ENCODE measurements around the gene ACTRT2.

Gene ACTRT2

GRCh38 chr1:3018576-3018975, 2.7 kb upstream of the ACTRT2 start:
- no peak for DNase-seq

DNA sequence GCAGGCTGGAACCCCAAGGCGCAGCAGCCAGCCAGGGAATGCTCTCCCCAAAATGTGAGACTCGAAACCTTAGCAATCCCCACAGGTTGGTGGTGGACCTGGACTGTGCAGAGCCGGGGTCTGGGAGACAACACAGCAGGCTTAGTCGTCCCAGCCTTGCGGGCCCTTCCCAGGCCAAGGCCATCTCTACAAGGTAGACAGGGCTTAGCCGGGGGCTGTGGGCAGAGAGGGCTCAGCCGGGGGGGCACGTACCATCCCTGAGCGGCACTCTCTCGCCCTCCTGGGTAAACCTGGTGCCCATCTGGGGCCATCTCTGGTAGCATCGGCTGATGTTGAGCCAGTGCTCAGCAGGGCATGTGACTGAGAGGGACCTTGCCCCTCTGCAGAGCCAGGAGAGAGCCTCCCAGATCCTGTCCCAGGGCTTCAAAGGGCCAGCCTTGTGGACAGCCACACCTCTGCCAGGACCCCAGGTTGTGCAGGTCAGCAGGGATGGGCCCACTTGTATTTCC, 2.2 kb upstream of the ACTRT2 start:
- no peak for DNase-seq

- DNase-seq: no peak
Measured at GRCh38 chr1:3019516-3020051, 1.7 kb upstream of the ACTRT2 start.

GRCh38 chr1:3020263-3020909, 881 bp upstream of the ACTRT2 start:
- no peak for DNase-seq

- no peak for DNase-seq
Measured at GRCh38 chr1:3021801-3022401, 634 bp downstream of the ACTRT2 start.

DNA sequence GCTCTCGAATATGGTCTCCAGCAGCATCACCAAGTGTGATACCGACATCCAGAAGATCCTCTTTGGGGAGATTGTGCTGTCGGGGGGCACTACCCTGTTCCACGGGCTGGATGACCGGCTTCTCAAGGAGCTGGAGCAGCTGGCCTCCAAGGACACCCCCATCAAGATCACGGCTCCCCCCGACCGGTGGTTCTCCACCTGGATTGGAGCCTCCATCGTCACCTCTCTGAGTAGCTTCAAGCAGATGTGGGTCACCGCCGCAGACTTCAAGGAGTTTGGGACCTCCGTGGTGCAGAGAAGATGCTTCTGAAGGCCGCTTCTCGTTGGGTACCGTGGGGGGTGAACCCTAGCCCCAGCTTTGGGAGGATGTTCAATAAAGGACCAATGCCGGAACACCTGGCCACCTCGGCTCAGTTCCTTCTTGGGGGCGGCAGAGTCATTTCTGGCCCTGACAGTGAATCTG, 1.3 kb downstream of the ACTRT2 start:
- DNase-seq: no peak

DNA sequence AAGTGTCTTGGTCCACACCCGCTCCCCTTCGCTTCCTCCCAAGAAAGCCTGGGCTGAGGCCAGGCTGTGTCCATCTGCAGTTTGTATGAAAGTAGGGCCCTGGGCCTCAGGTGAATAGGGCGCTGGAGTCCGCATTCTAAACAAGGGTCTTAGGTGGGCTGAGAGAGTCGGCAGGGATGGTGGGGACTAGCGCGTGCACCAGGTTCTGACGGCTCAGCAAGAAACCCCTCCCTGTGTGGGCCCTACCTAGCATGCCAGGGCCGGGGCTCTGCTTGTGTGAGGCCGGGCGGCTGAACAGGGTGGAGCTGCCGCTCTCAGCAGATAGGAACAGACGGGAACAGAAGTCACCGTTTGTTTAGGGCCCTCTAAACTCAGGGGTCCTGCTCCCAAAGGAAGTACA, 1.7 kb downstream of the ACTRT2 start:
- DNase-seq: no peak

DNA sequence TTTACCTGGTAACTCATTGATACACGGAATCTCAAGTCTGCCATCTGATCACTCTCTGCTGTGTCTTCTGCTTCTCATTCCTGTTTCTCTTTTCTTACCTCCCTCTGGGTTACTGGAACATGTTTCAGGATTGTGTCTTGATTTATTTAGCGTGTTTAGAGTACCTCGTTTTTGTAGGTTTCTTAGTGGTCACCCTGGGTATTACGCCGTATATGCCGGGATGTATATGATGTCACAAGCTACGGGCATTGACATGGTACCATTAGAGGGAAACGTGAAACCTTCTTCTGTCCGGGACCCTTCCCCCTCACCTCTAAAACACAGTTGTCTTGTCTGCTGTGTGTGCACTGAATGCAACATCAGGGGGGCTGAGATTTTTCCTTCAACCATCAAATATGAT, 2.8 kb downstream of the ACTRT2 start:
- no peak for DNase-seq

DNA sequence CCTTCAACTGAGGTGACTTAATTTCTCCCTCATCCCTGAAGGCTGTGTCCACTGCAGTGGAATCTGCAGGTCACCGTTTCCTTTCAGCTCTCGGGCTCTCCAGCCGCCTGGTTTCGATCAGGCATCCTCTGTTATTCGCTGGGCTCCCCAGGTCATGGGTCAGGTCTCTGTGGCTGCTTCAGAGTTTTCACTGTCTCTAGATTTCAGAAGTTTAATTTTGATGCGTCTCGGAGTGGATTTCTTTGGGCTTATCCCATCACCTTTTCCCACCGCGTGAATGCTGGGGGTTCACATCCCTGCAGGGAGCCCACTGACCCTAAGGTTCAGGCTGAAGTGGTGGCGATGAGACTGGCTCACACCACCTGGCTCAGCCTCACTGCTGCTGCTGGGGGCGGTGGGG, 3.3 kb downstream of the ACTRT2 start:
- DNase-seq: no peak

DNA sequence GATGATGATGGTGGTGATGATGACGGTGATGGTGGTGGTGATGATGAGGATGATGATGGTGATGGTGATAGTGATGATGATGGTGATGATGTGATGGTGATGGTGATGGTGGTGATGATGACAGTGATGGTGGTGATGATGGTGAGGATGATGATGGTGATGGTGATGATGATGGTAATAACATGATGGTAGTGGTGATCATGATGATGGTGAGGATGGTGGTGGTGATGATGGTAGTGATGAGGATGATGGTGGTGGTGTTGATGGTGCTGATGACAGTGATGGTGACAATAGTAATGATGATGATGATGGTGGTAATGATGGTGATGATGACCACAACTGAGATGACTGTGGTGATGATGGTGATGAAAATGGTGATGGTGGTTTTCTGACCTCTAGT, 4.9 kb downstream of the ACTRT2 start:
- DNase-seq: no peak

DNA sequence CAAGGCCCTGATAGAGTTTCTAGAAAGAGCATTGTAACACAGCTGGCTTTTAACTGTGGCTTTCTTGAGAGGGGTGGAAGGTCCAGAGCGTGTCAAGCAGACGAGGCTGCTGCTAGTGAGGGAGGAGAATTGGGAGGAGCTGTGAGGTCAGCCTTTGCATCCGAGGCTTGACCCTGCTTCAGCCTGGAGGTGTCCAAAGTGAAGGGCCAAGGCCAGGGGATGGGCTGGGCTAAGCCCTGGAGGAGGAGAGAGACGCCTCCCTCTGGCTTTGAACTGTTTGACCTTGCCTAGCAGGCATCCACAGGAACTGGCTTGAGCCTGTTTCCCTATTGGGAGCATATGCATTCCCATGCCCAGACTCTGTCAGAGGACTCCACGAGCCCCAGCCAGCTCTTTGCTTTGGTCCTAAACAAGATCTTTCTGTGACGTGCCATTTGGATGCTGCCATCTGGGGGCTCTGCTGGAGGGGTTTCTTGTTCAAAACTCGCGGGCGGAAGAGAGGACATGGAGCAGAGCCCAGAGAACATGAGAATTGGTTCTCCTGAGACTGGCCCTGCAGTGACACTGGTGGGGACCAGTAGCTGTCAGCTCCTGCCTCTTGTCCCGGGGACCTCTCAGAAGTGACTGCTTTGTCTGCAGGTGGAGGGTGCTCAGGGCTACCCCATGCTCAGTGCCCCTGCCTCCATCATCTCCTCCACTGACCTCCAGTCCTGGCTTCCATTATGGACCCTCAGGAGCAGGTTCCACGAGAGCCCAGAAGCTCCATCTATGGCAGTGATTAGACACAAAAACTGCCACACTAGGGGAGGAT, 5.5 kb downstream of the ACTRT2 start:
- no peak for DNase-seq

DNA sequence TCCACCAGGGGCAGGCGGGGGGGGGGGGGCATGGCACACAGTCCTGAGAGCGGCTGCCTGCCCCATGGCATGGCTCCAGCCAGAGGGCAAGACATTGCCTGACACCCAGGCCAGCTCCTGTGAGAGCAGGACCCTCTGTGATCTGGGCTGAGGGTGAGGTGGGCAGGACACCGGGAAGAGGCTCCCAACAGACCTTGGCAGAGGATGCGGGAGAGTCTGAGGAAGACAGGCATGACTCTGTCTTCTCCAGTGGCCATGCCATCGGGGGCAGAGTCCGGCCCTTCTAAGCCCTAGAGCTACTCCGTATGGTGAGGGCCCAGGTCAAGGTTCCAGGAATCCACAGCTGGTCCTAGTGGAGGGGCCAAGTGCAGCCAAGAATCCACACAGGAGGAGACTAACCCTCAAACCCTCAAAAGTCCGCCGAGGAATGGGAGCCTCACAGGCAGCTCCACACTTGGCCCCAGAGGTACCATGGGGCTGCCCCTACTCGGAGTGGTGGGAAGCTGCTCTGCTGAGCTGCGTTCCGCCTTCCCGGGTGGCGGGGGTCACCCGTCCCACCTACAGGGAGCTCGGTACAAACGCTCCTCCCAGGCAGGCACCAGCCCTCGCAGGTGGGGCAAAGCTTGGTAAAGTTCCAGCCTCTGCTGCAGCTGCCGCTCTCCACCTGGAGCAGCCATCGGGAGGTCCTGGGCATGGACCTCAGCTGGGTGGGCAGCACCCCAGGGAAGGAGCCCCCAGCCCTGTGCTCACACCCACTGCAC, 6.5 kb downstream of the ACTRT2 start:
- no peak for DNase-seq

- no peak for DNase-seq
Measured at GRCh38 chr1:3028531-3029282, 7.4 kb downstream of the ACTRT2 start.

- DNase-seq: no peak
Measured at GRCh38 chr1:3029481-3029961, 8.3 kb downstream of the ACTRT2 start.

GRCh38 chr1:3029991-3030662, 8.9 kb downstream of the ACTRT2 start:
- no peak for DNase-seq

DNA sequence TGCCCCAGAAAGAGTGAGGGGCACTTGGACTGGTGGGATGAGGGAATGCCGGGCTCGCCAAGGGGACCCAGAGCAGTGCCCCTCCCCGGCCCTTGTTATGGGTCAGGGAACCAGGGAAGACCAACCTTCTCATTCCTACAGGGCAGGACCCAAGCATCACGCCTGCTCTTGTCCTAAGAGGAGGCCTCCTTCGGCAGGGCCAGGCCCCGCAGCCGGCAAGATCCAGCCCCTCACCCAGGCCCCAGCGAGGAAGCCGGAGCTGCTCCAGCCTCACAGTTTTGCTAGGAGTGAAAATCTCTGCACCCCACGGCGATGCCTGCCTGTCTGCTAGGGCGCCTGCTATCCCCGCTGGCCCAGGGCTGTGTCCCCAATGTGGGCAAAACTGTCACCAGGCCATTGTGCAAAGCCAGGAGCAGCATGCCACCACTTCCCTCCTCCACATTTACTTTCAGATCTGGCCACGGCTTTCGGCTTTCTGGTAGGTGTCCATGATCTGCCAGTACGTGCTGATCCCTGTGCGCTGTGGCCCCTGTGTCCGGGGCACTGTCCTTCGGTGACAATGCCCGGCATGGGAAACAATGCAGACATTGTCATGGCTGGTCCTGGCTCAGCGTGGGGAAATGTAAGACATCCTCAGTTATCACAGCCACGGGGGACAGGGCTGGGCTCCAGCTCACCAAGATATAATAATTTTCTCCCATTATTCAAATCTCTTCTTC, 9.6 kb downstream of the ACTRT2 start:
- no peak for DNase-seq

DNA sequence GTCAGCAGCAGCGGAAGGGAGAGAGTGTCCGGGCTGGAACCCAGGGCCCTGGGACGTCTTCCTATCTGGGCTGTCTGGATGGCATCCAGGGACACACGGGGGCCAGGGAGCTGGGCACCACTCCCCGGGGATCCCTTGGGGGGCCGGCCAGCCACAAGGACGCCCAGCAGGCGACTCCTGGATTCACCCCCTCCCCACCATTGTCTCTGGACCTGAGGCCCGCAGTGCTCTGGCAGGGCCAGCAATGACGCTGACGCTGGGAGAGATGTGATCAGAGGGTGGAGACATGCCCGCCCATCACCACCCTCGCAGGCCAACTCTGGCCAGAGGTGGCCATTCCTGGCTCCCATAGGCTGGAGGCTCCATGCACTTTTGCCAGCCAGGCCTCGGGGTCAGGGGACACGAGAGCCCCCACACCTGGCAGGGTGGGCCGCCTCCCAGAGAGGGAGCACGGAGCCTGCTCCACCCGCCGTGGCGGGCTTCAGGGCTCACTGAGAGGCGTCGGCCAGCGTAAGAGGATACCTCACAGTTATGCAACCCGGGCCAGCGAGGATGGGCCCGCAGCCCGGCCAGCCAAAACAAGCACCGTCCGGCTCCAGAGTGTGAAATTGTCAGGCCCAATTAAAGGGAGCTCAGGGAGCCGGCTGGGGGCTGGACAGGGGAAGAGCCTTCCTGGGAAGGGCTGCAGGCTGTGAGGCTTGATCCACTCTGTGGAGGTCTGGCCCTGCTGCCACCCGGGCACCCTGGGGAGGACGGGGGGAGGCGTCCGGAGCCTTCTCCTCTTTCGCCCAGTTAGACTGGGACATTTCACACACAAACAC, 10.3 kb downstream of the ACTRT2 start:
- no peak for DNase-seq

DNA sequence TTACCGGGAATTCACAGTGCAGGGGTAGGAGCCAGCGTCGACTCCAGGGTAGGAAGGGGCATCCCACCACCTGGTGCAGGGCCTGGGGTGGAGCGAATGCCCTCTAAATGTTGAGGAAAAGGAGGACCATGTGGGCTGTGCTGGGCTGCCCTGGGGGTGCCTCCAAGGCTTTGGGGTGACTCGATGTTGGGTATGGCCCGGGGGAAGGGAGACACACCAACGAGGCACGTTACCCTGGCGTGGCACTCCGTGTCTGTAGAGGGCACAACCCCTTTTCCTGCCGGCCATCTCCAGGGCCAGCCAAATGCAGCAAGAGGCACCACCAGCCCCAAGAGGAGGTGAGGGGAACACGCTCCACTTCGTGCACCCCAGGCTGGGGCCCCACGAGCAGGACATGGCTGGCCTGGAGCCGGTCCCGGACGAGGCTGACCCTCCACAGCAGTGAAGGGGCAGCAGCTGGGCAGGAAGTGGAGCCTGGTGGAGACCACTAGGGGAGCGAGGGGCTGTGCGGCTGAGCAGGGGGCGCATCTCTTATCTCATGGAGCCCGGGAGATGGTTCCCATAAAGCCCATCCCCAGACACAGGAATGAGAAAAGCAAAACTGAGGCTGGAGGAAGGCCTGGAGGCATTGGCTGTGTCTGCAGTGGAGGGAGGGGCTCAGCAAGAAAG, 11.2 kb downstream of the ACTRT2 start:
- DNase-seq: no peak

Data from NCI-H187 (cell line).